Cardiac septum (tissue), 1 donor: ENCODE measurements around the gene ITGA4. TPM values are rescaled to one million over a fixed set of nuclear protein-coding genes. Genes with fewer than 3 reads are reported as not detected.

Experiments
- DNase-seq: peaks from one replicate; pipeline ENCODE4 v3.0.0-alpha.2; 2020; ENCODE audit warnings: low spot score
- intact Hi-C: fragments of 100-400 bp; cut with DNase I; formaldehyde crosslinking; loops from one replicate; pipeline ENCODE4 v1.14.0; 2022
- total RNA-seq: library from RNA; stranded (reverse); fragmentation: NEBNext Ultra II Directional; extraction: Animal tissue kit (Norgen Biotek cat#: 25700); gene quantifications from one replicate; pipeline ENCODE4 v1.2.1, GENCODE V29; 2021
- donor health status: DM: no; HTN: no; CAD: no.

Gene ITGA4
- total RNA-seq, 1 donor from 2014 or later: 3.4 TPM

DNA sequence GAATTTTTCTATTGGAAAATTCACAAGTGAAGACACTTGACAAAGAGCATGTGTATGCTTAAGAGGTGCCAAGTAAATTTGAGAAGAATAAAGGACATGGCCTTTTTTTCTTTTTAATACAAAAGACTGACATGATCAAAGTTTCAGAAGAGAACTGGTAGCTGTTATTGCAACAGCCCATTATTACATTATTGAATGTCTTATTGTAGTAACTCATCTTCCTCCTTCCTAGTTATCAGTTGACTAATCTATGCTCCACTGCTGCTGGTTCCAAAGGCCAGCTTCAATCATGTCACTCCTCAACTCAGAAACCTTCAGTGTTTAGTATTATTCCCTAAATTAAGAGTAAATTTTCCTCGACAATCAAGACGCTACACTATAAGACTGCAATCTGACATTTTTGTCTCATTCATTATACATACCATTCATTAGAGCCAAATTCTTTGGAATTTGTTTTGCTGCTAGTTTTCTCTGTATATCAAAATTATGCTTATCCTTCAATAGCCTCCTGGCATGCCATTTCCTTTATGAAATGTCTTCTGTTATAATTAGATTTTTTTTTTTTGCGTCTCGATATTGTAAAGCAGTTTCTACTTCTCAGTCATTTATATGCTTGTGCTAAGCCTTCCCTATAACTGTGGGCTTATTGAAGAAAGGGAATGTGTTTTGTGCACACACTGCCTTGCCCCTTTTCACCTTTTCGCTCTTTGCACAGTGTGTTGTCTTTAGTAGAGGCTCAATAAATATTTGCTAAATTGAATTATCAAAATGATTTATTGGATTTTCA lies 27.9 kb downstream of the ITGA4 start:
- no peak for DNase-seq
- intact Hi-C loops: no loop called here

DNA sequence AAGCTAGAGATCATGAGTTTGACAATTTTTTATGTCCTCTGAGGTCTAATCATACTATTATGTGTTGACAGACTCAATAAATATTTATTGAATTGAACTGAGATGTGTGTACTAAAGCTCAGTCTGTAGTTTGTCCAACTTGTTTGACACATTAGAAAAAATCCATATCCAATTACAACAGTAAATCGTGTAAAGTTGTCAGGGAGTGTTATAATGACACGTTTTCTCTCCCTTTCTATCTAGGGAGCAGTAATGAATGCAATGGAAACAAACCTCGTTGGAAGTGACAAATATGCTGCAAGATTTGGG lies 28.4 kb downstream of the ITGA4 start:
- no peak for DNase-seq
- intact Hi-C loops: no loop called here

DNA sequence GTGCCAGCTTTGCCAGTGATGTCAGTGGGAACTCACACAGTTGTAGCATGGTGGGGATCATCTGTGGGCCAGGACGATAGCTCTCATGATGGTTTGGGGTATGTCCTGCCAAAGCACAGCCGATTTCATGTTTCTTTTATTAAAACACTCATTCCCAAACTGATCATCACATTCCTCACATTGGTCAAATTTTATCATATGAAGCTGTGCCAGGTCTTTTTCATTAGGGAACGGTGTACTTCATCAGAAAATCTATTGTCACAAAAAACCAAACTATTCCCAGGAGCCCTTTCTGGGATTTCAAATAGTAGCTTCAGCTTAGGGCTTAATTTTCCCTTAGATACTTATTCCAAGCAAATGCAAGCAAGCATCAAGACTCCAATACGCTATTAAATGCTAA lies 42.0 kb downstream of the ITGA4 start:
- no peak for DNase-seq
- intact Hi-C loops: no loop called here

DNA sequence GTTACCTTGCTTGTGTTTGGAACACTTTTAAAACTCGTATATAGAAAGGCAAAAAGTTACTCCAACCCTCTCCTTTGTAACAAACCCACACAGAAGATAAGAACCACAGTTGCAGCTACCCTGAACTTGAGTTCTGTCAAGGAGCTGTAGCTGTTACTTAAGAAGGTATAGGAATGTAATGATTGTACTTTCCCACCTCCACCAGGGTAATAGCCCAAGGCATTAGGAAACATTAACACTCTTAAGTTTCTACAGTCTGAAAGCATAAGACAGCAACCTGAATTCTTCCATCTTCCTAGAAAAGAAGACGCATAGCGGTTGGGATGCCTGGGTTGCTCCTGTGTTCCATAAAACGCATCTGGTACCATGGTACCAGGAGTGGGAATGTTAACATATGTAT lies 43.0 kb downstream of the ITGA4 start:
- intact Hi-C loops: no loop called here
- DNase-seq: no peak

DNA sequence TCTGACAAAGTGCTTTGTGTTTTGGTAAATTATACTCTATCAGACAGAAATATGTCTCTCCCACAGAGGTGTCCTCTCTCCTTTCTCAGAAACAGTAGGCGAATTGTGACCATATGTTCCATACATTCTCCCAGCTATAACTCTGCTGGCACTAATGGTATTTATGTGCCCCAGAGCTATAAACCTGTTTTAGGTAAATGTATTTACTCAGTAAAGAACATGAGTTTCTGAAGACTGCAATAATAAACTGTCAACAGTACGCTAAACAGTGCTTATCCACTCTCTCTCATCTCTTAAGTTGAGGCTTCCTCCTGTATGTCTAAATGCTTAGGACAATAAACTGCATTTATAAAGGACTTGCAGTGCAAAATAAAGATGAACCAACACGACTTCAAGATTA lies 58.5 kb downstream of the ITGA4 start:
- intact Hi-C loops: no loop called here
- DNase-seq: no peak

GRCh38 chr2:181516992-181517391 lies 59.8 kb downstream of the ITGA4 start:
- intact Hi-C loops: no loop called here
- DNase-seq: no peak

DNA sequence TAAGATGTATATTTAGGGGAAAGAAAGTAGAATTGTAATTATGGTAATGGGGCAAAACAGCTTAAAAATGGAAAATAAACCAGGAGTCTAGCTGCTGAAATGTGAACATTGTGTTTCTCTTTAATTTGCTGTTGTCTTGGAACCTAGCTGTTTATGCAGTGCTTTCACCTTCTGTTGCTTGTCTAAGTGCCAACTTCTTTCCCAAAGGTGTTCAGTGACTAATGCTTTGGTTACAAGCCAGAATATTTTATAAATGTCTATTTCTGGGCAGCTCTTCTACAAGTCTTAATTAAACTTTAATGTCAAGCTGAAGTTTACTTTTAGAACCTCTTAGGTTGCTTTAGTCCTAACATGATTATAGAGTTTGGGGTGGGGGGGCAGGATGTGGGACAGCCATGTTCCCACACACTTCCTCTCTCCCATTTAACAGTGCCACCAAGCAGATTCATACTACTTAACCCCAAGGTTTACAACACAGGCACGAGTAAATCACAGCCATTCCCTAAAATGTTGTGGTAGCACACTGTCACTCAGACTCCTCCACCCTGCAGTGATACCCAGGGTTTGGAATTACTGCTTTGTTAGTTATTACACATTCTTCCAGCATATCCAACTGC lies 60.6 kb downstream of the ITGA4 start:
- no peak for DNase-seq
- intact Hi-C loops: no loop called here

DNA sequence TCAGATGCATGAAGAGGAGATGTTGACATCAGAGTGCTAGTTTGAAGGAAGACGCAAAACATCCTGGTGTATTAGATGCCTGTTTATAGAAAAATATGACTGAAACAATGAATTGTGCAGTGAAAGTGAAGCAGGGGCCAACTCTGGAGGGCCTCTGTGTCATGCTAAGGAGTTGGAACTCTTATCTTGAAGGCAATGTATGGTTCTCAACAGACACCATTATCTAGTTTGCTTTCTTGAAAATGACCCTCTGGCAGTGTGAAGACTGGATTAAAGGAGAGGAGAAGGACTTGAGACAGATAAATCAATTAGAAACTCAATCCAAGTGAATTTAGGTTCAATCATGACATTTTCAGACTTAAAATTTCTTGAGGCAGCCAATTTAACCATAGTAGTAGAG lies 63.1 kb downstream of the ITGA4 start:
- intact Hi-C loops: no loop called here
- DNase-seq: no peak

GRCh38 chr2:181523756-181524155 lies 66.6 kb downstream of the ITGA4 start:
- DNase-seq: no peak
- intact Hi-C loops: no loop called here

GRCh38 chr2:181526014-181526413 lies 68.8 kb downstream of the ITGA4 start:
- intact Hi-C loops: no loop called here
- no peak for DNase-seq

DNA sequence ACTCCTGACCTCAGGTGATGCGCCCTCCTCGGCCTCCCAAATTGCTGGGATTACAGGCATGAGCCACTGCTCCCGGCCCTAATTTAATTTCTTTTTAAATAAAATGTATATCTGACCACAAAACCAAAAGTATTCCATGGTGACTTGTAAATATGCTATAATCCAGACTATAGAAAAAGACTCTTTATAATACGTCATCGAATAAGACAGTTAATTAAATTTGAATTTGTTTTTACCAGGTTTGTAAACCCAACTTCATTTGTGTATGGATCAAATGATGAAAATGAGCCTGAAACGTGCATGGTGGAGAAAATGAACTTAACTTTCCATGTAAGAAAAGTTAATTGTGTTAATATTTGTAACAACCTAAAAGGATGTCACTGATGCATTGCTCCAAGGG lies 69.9 kb downstream of the ITGA4 start:
- no peak for DNase-seq

DNA sequence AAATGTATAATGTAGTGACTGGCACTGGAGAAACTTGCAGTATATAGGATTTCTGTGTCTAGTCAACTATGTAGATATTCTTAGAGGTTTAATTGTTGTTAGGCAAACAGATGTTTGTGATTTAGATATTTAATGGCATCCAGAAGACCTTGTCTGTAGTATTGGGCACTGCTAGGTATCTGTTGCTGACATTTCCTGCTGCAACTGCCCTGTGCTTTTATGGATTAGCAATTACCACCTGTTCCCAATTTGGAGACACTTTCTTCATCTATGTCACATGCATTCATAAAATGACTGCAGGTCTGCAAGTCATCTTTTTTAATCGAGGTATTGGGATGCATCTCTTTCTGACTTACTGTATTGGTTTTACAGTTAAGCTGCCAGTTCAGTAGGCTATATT lies 71.3 kb downstream of the ITGA4 start:
- intact Hi-C loops: no loop called here

More for the DNA sequence above, 69.9 kb downstream of the ITGA4 start:
- intact Hi-C loops: no loop called here

DNA sequence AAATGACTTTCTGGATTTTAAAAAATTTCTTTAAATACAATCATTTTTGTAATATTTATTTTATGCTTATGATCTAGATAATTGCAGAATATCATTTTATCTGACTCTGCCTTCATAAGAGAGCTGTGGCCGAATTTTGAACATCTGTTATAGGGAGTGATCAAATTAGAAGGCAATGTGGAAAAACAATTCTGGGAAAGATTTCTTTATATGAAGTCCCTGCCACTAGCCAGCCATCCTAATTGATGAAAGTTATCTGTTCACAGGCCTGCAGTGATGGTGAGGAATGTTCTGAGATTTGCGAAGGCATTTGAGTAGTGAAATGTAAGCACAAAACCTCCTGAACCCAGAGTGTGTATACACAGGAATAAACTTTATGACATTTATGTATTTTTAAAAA lies 79.5 kb downstream of the ITGA4 start:
- DNase-seq: no peak
- intact Hi-C loops: no loop called here

More for the DNA sequence above, 71.3 kb downstream of the ITGA4 start:
- no peak for DNase-seq

- intact Hi-C loops: no loop called here
- no peak for DNase-seq
Measured at GRCh38 chr2:181540421-181540820, 83.2 kb downstream of the ITGA4 start.

DNA sequence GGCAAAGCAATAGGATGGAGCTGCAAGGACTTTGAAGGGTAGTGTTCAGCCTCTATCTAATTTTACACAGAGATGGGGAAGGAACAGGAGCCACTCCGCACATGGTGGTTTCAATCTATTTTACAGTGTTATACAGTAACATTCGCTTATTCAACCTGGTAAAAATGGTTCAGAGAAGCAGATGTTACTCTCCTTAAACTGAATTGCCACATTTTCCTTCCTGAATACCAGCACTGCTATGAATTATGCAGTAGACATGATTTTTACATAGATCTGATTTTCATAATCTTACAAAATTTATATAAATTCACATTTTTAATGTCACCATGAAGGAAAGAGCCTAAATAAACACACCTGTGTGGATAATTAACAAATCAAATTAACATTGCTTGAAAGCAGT lies 85.0 kb downstream of the ITGA4 start:
- no peak for DNase-seq
- intact Hi-C loops: no loop called here

GRCh38 chr2:181546086-181546485 lies 88.9 kb downstream of the ITGA4 start:
- intact Hi-C loops: no loop called here
- no peak for DNase-seq

GRCh38 chr2:181552808-181553207 lies 95.6 kb downstream of the ITGA4 start:
- intact Hi-C loops: no loop called here
- DNase-seq: no peak

- intact Hi-C loops: no loop called here
- DNase-seq: no peak
Measured at GRCh38 chr2:181553244-181553643, 96.1 kb downstream of the ITGA4 start.

DNA sequence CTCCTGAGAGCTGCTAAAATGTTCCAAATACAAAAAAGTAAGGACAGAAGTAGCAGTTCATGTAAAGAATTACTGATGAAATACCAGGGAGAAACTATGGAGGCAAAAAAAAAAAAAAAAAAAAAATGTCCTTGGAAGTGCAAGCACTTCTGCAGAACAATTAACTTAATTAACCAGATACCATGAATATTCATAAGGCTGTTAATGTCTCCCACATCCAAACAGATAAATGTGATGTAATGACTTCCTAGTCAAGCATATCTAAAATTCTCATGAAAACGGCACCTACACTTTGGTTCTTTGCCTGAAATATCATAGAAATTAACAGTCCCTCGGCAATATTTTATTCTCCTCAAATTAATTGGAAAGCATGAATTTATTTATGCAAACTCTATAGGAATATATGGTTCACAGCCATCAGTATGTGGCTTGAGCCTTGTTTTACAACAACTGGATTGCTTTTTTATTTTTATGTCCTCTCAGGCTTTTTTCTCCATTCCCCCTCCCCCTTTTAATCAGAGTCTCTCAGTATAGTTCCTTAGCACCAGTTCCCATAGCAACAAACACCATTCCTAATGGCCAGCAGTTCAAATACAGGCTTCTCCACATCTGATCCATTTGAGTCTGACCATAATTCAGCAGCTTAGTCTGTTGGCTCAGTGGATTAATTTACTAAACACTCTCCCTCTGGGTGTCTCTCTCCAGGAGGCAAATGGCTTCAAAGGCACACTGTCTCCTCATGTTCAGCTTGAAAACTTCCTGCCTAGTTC lies 97.1 kb downstream of the ITGA4 start:
- no peak for DNase-seq
- intact Hi-C loops: no loop called here

DNA sequence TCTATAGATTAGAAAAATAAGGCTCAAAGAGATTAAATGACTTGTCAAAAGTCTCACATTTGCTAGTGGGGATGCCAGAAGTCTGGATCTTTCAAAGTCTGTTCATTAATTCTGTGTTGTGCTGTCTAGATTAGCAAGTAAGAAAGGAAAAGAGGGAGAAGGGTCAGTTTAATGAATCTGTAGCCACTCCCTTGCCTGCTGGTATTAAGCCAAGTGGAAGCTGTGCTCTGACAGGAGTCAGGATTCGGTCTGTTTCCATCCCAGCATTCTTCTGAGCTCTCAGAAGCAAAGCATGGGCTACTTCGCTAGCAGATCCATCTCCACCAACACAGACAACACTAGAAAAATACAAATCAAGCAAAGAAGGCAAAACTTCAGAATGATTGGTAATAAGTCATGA lies 101.2 kb downstream of the ITGA4 start:
- intact Hi-C loops: no loop called here
- no peak for DNase-seq

GRCh38 chr2:181563101-181563692 lies 106.0 kb downstream of the ITGA4 start:
- intact Hi-C loops: no loop called here
- no peak for DNase-seq
